GM18502 (cell line): ENCODE data around the gene TRAF2.

Experiments
- ATAC-seq: cut with Tn5 transposase; IDR thresholded peaks from one replicate; pipeline ENCODE4 v1.9.1; 2021; ENCODE audit warnings: mild to moderate bottlenecking; ENCODE audit not compliant: unreplicated experiment, poor library complexity

Gene TRAF2

GRCh38 chr9:136957461-136957860, 71.1 kb downstream of the TRAF2 start:
- ATAC-seq = no peak

- no peak for ATAC-seq
Observed at GRCh38 chr9:136957901-136958300, 71.6 kb downstream of the TRAF2 start.

DNA sequence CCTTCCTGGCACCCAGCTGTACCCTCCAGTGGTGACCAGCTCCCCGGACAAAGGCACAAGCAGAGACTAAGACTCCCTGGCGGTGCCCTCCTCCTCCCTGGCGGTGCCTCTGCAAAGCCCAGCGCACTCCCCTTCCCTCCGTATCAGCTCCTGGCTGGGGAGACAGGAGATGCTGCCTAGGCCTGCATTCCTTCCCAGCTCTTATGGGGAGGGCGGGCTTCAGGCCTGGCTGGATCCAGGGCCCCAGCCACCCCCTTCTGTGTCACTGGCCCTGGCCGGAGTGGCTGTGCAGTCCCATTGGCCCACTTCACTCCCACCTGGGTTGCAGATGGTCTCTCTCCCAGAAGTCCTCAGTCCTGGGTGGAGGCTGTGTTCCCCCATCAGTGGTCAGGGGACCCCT, 72.2 kb downstream of the TRAF2 start:
- no peak for ATAC-seq

DNA sequence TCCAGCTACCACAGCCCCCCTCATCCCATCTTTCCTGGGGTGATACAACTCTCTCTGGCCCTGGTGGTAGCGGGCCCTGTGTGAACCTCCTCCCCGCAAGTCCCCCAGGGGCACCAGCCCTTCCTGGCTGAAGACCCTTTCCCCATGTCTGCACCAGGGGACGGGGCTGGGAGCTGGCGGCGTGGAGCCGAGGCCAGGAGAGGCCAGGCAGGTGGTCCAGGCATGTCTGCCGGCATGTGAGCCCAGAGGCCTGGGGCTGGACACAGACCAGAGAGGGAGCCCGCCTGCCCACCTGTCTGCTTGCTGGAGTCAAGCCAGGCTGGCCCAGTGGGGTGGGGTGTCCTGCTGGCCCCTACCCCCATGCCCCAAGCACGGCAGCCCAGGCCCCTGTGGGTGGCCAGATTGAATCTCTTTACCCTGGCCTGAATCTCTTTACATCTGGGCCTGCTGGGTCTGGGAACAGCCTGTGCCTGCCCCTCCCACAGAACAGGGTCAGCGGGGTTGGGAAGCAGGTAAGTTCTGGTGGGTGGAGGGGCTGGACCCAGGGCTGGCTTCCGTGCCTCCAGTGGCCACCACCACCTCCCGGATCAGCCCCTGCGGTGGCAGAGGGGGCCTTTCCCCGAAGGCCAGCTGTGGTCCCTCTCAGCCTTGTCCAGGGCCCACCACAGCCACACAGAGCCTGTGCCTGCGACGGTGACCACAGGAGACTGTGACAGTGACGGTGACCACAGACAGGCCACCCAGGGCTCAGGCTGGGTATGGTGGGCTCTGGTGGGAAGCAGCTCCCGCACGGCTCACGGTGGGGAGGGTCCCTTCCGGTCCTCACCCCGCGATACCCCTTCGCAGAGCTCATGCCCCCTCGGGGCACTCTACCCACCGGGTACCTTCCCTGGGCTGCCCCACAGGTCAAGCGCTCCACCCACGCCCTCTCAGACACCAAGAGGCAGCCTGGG, 72.9 kb downstream of the TRAF2 start:
- no peak for ATAC-seq

DNA sequence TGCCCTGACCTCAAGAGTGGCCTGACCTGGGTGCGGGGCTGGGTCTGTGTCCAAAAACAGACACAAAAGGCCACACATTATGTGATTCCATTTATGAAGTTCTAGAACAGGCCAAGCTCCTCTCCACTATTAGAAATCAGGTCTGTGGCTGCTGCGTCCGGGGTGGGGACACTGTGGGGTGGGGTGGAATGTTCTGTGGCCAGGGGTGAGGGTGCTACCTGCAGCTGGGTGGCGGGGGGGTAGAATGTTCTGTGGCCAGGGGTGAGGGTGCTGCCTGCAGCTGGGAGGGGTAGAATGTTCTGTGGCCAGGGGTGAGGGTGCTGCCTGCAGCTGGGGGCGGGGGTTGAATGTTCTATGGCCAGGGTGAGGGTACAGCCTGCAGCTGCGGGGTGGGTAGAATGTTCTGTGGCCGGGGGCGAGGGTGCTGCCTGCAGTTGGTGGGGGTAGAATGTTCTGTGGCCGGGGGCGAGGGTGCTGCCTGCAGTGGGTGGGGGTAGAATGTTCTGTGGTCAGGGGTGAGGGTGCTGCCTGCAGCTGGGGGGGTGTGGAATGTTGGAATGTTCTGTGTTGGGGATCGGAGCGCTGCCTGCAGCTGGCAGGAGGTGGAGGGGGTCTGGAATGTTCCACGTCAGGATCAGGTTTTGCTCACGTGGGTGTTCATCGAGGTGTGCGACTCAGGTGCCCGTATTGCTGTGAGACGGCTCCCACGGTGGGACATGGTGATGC, 74.1 kb downstream of the TRAF2 start:
- ATAC-seq = no peak

DNA sequence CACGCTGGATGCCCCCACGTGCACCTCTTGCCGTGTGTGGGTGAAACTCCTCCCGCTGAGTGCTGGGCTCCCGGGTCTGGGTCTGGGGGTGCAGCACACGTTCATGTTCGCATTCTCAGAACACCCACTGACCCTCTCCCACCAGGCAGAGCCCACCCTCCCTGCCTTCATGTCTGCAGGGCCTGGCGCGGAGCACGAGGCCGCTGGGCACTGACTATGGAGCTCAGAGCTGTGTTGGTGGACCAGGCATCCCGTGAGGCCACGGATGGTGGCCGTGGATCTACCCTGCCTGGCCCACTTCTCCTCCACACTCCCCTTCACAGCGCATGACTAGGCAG, 74.6 kb downstream of the TRAF2 start:
- no peak for ATAC-seq

DNA sequence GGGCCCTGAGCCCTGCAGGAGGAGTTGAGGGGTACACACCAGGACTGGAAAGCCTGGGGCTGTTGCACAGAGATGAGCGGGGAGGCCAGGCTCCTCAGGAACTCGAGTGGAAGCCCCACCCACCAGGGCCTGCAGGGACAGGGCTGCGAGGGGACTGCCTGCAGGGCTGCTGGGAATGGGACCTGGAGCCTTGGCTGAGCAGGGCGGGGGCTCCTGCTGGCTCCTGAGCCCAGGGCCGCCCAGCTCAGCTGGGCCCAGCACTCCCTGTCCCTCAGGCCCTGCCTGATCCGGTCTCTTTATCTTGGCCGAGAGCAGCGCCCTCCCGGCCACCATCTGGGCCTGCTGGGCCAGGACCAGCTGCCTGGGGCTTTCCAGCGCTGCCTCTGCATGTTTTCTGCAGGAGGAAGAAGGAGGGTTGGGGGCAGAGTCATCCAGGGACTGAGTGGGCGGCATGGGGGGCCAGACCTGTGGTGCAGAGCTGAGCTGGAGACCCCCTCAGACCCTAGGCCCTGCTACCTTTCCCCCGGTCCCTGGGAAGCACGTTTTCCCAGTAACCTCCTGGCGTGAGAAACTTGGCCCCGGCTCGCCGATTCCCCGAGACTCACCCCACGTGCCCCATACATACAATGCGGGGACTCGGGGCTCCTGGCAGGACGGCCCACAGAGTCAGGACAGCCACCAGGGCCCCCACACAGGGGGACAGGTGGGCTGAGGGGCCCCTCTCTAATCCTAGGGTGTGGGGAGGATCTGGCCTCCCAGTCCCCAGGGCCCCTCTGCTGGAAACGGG, 75.2 kb downstream of the TRAF2 start:
- ATAC-seq = no peak

DNA sequence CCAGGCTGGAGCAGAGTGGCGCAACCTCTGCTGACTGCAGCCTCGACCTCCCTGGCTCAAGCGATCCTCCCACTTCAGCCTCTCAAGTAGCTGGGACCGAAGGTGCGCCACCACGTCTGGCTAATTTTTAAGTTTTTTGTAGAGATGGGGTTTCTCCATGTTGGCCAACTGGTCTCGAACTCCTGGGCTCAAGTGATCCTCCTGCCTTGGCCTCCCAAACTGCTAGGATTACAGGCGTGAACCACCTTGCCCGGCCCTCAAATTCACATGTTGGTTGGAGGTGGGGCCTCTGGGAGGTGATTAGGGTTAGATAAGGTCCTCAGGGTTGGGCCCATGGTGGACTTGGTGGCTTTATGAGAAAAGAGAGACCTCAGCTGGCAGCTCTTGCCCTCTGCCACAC, 75.8 kb downstream of the TRAF2 start:
- no peak for ATAC-seq

- ATAC-seq = no peak
Observed at GRCh38 chr9:136962701-136963248, 76.5 kb downstream of the TRAF2 start.

GRCh38 chr9:136963341-136963740, 77.0 kb downstream of the TRAF2 start:
- ATAC-seq = no peak

DNA sequence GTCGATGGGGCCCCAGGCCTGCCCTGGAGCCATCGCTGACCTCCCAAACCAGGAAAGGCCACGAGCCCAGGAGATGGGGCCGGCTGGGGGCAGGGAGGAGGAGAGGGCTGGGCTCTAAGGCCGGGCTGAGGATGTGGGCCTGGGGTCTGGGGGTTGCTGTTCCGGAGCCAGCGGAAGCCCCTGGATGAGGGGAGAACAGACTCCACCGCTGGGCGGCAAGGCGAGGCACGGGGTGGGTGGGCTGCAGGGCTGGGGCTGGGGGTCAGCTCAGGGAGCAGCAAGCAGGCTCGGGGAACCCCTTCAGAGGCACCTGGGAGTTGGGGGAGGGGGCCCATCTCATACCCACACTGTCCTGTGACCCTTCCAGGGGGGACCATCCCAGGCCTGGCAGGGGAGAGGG, 77.4 kb downstream of the TRAF2 start:
- ATAC-seq = no peak

DNA sequence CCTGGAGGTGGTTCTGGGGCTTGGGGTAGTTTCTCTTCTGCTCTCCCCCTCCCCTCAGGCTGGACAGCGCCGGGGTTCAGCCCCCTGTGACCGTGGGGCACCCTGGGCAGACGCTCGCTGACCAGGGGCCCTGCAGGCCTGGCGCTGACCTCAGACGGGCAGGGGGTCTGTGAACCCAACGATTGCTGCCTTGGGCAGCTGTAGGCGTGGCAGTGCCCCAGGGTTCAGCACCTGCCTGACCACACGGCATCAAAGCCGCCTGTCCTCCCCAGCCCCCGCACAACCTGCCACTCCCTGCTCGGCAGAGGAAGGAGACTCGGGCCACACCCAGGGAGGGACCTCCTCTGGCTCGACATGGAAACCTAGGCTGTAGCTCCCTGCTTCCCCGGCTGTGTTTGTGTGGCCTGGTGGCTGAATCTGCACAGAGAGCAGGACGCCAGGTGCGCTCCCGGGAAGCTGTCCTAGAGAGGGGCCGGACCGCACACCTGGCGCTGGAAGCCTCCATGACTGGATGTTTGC, 77.9 kb downstream of the TRAF2 start:
- no peak for ATAC-seq

DNA sequence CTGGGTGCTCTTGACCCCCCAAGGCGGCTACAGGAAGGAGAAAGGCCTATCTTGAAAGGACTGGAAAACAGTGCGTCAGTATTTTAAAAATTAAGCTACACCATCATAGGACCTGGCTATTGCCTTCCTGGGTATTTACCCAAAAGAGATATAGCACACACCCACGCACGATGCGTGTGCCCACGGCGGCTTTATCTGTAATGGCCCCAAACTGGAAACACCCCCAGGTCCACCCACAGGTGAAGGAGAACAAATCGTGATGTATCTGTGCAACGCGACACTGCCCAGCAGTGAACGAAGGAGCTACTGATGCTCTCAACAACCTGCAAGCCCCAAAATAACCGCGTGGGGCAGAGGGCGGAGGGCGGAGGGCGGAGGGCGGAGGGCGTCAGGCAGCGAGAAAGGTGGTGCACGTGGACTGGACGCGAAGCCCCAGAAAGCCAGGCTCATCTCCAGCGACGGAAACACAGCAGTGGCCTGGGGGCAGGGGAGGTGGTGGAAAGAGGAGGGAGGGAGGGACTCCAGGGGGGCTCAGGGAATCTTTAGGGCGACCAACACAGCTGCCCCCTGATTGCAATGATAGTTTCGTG, 78.6 kb downstream of the TRAF2 start:
- no peak for ATAC-seq

GRCh38 chr9:136965771-136966484, 79.6 kb downstream of the TRAF2 start:
- ATAC-seq = no peak

- no peak for ATAC-seq
Observed at GRCh38 chr9:136968333-136969127, 82.2 kb downstream of the TRAF2 start.

DNA sequence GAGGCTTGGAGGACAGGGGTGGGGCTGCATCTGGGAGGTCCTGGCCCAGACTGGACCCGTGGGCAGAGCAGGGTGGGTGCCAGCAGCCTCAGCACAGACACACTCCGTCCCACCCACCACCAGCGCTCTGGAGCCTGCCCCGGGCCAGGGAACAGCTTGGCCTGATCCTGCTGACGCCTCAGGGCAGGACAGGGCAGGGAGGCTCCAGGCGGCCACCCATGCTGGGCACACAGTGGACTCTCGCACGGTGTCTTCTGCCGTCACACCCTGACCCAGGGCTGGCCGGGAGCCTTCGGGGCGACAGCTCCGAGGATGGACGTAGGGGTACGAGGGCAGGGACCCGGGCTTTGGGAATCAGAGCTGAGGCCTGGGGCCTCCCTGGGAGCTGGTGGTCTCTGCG, 82.8 kb downstream of the TRAF2 start:
- ATAC-seq = no peak

DNA sequence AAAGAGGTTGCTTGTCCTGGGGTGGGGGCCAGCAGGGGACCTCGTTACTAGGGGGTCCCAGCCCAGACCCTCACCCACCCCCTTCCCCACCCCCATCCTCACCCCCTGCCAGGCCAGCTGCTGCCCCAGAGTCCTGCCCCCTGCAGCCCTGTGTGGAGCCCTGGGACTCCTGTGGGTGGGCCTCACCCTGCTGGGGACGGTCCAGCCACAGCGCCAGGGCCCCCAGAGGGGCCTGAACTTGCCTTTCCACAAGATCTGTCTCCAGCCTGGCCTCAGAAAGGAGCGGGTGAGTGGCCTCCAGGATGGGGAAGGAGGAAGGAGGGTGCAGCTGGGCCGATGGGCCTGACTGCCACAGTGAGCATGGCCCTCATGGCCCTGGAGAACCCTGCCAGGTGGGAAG, 83.5 kb downstream of the TRAF2 start:
- ATAC-seq = no peak

DNA sequence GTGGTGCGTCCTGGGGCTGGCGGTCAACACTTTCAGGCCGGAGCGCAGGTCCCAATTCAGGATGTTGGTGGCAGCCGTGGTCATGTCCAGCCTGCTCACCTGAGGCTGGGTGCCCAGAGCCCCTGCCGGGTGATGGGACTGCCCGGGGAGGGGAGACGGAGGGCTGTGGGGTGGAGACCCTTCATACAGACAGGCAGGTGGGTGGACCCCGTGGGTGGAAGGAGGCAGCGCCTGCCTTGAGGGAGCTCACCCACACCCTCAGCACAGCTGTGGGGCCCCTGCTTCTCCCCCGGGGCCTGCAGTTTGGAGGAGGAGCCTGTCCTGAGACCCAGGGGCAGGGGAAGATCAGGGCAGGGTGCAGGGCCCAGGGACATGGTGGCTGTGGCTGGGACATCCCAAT, 84.0 kb downstream of the TRAF2 start:
- no peak for ATAC-seq

- no peak for ATAC-seq
Observed at GRCh38 chr9:136971746-136972145, 85.4 kb downstream of the TRAF2 start.
